H1 (cell line): ENCODE measurements around the gene TRPV4. TPM values are rescaled to one million over a fixed set of nuclear protein-coding genes. Genes with fewer than 3 reads are reported as not detected.

ENCODE experiments used
- BACH1 ChIP-seq: IDR thresholded peaks from 2 replicates; pipeline ENCODE4 v1.6.1; 2012; ENCODE audit warnings: low read length, improper control_type of control experiment
- BCL11A ChIP-seq, 2 experiments: IDR thresholded peaks; one replicate each; pipeline ENCODE4 v1.6.1; 2011; ENCODE audit warnings: low read depth in 2 of 2, low read length in 2 of 2, mild to moderate bottlenecking in 2 of 2
- BRCA1 ChIP-seq: IDR thresholded peaks from 2 replicates; pipeline ENCODE4 v1.6.1; 2012; ENCODE audit warnings: low read depth, low read length, improper control_type of control experiment
- CREB1 ChIP-seq: IDR thresholded peaks from 2 replicates; pipeline ENCODE4 v1.6.1; 2012; ENCODE audit warnings: inconsistent platforms
- CTBP2 ChIP-seq: IDR thresholded peaks from 2 replicates; pipeline ENCODE4 v1.7.0; 2011; ENCODE audit warnings: borderline replicate concordance, mild to moderate bottlenecking, moderate library complexity, mixed read lengths, low read length; ENCODE audit not compliant: insufficient read depth, insufficient read length
- FOSL1 ChIP-seq: IDR thresholded peaks from 2 replicates; pipeline ENCODE4 v1.6.1; 2011; ENCODE audit warnings: mild to moderate bottlenecking, low read depth, low read length, moderate library complexity; ENCODE audit not compliant: insufficient read depth
- HDAC6 ChIP-seq: IDR thresholded peaks from one replicate; pipeline ENCODE4 v1.7.1; 2012; ENCODE audit warnings: low read depth, mild to moderate bottlenecking, inconsistent platforms, low read length, moderate library complexity
- JUN ChIP-seq: IDR thresholded peaks from 2 replicates; pipeline ENCODE4 v1.6.1; 2011; ENCODE audit warnings: low read depth, mild to moderate bottlenecking, improper control_type of control experiment, low read length
- KDM4A ChIP-seq: IDR thresholded peaks from one replicate; pipeline ENCODE4 v1.7.1; 2012; ENCODE audit warnings: low read depth, mild to moderate bottlenecking, moderate library complexity, low read length, inconsistent platforms; ENCODE audit not compliant: severe bottlenecking
- RAD21 ChIP-seq, 2 experiments: IDR thresholded peaks in 1 of 2; conservative IDR thresholded peaks in 1 of 2; 2 replicates each; pipeline ENCODE4 v1.6.1; 2011; ENCODE audit warnings: low read depth in 2 of 2, low read length in 2 of 2, improper control_type of control experiment in 1 of 2, inconsistent platforms in 1 of 2, mild to moderate bottlenecking in 1 of 2, moderate library complexity in 1 of 2
- TAF7 ChIP-seq: optimal IDR thresholded peaks from 2 replicates; pipeline ENCODE3; 2011; ENCODE audit warnings: low read depth, mild to moderate bottlenecking, inconsistent platforms, low read length, moderate library complexity, borderline replicate concordance
- polyA plus RNA-seq, 7 experiments: library from polyadenylated mRNA; depleted of rRNA in 3 of 7; stranded (reverse) in 5 of 7; unstranded in 2 of 7; fragments of >200 nt in 5 of 7; fragments of 200-250 nt in 2 of 7; gene quantifications; 1 replicate in 5 of 7; 2 replicates in 1 of 7; 4 replicates in 1 of 7; pipeline versions ENCODE4 v1.2.1 to v1.2.3, GENCODE V29; 2011 to 2013; ENCODE audit warnings: missing spikeins in 2 of 7, mixed read lengths in 2 of 7
- total RNA-seq: library from RNA; stranded (reverse); fragmentation: NEBNext Ultra II Directional; extraction: Animal tissue kit (Norgen Biotek cat#: 25700); gene quantifications from 2 replicates; pipeline ENCODE4 v1.2.1, GENCODE V29; 2021
- TF ChIP-seq, protein P1 (sequence below): fragments of 300-600 bp; sonication (generic); IDR thresholded peaks from 2 replicates; pipeline ENCODE4 v1.7.1; 2012; ENCODE audit warnings: low read length, moderate library complexity, mild to moderate bottlenecking, inconsistent platforms; ENCODE audit not compliant: insufficient replicate concordance

TRPV4 gene
- total and polyA plus RNA-seq, 2 of the 8 experiments (the other 6 are each of a cell fraction or from before 2014, with no cell fraction given): 2.1 to 6.2 TPM

DNA sequence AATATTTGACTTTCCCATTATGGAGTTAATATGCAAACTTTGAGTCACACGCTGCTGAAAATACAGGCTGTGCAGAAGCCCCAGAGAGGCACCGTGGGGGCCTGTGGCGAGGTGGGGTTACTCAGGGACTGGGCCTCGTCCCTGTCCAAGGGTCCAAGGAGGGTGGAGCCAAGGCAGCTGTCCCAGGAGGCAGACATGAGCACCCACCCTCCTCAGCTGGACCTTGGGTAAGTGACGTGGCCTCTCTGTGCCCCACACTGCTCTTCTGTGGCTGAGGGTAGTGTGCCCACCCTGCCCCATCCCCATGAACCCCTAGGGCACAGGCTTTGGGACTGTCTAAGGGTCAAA lies 80.2 kb downstream of the TRPV4 start (continued):
- TF ChIP-seq, protein P1, sequence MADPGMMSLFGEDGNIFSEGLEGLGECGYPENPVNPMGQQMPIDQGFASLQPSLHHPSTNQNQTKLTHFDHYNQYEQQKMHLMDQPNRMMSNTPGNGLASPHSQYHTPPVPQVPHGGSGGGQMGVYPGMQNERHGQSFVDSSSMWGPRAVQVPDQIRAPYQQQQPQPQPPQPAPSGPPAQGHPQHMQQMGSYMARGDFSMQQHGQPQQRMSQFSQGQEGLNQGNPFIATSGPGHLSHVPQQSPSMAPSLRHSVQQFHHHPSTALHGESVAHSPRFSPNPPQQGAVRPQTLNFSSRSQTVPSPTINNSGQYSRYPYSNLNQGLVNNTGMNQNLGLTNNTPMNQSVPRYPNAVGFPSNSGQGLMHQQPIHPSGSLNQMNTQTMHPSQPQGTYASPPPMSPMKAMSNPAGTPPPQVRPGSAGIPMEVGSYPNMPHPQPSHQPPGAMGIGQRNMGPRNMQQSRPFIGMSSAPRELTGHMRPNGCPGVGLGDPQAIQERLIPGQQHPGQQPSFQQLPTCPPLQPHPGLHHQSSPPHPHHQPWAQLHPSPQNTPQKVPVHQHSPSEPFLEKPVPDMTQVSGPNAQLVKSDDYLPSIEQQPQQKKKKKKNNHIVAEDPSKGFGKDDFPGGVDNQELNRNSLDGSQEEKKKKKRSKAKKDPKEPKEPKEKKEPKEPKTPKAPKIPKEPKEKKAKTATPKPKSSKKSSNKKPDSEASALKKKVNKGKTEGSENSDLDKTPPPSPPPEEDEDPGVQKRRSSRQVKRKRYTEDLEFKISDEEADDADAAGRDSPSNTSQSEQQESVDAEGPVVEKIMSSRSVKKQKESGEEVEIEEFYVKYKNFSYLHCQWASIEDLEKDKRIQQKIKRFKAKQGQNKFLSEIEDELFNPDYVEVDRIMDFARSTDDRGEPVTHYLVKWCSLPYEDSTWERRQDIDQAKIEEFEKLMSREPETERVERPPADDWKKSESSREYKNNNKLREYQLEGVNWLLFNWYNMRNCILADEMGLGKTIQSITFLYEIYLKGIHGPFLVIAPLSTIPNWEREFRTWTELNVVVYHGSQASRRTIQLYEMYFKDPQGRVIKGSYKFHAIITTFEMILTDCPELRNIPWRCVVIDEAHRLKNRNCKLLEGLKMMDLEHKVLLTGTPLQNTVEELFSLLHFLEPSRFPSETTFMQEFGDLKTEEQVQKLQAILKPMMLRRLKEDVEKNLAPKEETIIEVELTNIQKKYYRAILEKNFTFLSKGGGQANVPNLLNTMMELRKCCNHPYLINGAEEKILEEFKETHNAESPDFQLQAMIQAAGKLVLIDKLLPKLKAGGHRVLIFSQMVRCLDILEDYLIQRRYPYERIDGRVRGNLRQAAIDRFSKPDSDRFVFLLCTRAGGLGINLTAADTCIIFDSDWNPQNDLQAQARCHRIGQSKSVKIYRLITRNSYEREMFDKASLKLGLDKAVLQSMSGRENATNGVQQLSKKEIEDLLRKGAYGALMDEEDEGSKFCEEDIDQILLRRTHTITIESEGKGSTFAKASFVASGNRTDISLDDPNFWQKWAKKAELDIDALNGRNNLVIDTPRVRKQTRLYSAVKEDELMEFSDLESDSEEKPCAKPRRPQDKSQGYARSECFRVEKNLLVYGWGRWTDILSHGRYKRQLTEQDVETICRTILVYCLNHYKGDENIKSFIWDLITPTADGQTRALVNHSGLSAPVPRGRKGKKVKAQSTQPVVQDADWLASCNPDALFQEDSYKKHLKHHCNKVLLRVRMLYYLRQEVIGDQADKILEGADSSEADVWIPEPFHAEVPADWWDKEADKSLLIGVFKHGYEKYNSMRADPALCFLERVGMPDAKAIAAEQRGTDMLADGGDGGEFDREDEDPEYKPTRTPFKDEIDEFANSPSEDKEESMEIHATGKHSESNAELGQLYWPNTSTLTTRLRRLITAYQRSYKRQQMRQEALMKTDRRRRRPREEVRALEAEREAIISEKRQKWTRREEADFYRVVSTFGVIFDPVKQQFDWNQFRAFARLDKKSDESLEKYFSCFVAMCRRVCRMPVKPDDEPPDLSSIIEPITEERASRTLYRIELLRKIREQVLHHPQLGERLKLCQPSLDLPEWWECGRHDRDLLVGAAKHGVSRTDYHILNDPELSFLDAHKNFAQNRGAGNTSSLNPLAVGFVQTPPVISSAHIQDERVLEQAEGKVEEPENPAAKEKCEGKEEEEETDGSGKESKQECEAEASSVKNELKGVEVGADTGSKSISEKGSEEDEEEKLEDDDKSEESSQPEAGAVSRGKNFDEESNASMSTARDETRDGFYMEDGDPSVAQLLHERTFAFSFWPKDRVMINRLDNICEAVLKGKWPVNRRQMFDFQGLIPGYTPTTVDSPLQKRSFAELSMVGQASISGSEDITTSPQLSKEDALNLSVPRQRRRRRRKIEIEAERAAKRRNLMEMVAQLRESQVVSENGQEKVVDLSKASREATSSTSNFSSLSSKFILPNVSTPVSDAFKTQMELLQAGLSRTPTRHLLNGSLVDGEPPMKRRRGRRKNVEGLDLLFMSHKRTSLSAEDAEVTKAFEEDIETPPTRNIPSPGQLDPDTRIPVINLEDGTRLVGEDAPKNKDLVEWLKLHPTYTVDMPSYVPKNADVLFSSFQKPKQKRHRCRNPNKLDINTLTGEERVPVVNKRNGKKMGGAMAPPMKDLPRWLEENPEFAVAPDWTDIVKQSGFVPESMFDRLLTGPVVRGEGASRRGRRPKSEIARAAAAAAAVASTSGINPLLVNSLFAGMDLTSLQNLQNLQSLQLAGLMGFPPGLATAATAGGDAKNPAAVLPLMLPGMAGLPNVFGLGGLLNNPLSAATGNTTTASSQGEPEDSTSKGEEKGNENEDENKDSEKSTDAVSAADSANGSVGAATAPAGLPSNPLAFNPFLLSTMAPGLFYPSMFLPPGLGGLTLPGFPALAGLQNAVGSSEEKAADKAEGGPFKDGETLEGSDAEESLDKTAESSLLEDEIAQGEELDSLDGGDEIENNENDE: no peak
- no peak for TF ChIP-seq BCL11A (IDR thresholded peaks at IDR 0.05; ENCODE audit: low read depth in 2 of 2, low read length in 2 of 2)
- TF ChIP-seq CREB1: no peak
- TF ChIP-seq TAF7: no peak
- TF ChIP-seq JUN: no peak
- TF ChIP-seq KDM4A: no peak
- TF ChIP-seq BACH1: no peak
- no peak for TF ChIP-seq RAD21 (IDR thresholded peaks at IDR 0.05 in 1 of 2, conservative IDR thresholded peaks at IDR 0.05 in 1 of 2; ENCODE audit: low read depth in 2 of 2, low read length in 2 of 2)
- TF ChIP-seq HDAC6: no peak
- no peak for TF ChIP-seq BRCA1
- TF ChIP-seq FOSL1: no peak
- no peak for TF ChIP-seq CTBP2
